HEK293 (cell line): ENCODE data around the gene PLCD3.

Source experiments
- CTCF ChIA-PET: fragments of 350-600 bp; formaldehyde crosslinking; extraction: SDS; loops from one replicate; lab custom pipeline; 2021; ENCODE audit warnings: antibody characterized with exemption; lab: Yijun Ruan, JAX
- POLR2A ChIA-PET: fragments of 300-600 bp; formaldehyde crosslinking; extraction: SDS; loops from one replicate; lab custom pipeline; 2020; ENCODE audit warnings: antibody characterized with exemption, inconsistent platforms; lab: Yijun Ruan, JAX
- H3K27ac ChIP-seq: fragments of 200-500 bp; sonication (Bioruptor generic); 2 replicates; pipeline ENCODE4 v1.5.1; 2014; ENCODE audit warnings: low read depth, low read length, control low read depth, inconsistent platforms; ENCODE audit errors: extremely low read depth
- H3K36me3 ChIP-seq, 2 experiments: fragments of 200-500 bp in 1 of 2; sonication (Bioruptor generic) in 1 of 2; 1 replicate in 1 of 2; 2 replicates in 1 of 2; pipeline ENCODE4 v1.5.1; 2014 to 2017; ENCODE audit warnings: inconsistent platforms in 2 of 2, low read length in 2 of 2; ENCODE audit not compliant: control insufficient read depth in 2 of 2, insufficient read depth in 1 of 2
- H3K4me1 ChIP-seq: fragments of 200-500 bp; sonication (Bioruptor generic); 2 replicates; pipeline ENCODE4 v1.5.1; 2014; ENCODE audit warnings: mild to moderate bottlenecking, low read length, inconsistent platforms; ENCODE audit not compliant: control insufficient read depth, insufficient read depth
- H3K4me3 ChIP-seq: 2 replicates; pipeline ENCODE4 v1.5.1; 2011; ENCODE audit warnings: low read depth, mild to moderate bottlenecking, control low read depth, low read length, moderate library complexity
- H3K9me3 ChIP-seq: fragments of 200-500 bp; sonication (Bioruptor generic); 2 replicates; pipeline ENCODE4 v1.5.1; 2014; ENCODE audit warnings: low read depth, low read length, inconsistent platforms; ENCODE audit not compliant: control insufficient read depth, insufficient read depth
- ATF2 ChIP-seq: fragments of 450-650 bp; formaldehyde crosslinking; IDR thresholded peaks from 2 replicates; pipeline ENCODE4 v1.5.1; 2016; ENCODE audit warnings: missing biosample characterization, missing genetic modification characterization, low read depth
- HIC1 ChIP-seq: fragments of 450-650 bp; formaldehyde crosslinking; IDR thresholded peaks from 2 replicates; pipeline ENCODE4 v1.5.1; 2016; ENCODE audit warnings: missing biosample characterization, missing genetic modification characterization
- KLF1 ChIP-seq: fragments of 450-650 bp; formaldehyde crosslinking; IDR thresholded peaks from 2 replicates; pipeline ENCODE4 v1.5.1; 2016; ENCODE audit warnings: missing biosample characterization, missing genetic modification characterization
- KLF17 ChIP-seq: fragments of 450-650 bp; formaldehyde crosslinking; IDR thresholded peaks from 2 replicates; pipeline ENCODE4 v1.5.1; 2016; ENCODE audit warnings: missing biosample characterization, missing genetic modification characterization
- PATZ1 ChIP-seq: fragments of 450-650 bp; formaldehyde crosslinking; IDR thresholded peaks from 2 replicates; pipeline ENCODE4 v1.5.1; 2016; ENCODE audit warnings: missing biosample characterization, missing genetic modification characterization
- SALL2 ChIP-seq: fragments of 450-650 bp; formaldehyde crosslinking; IDR thresholded peaks from 2 replicates; pipeline ENCODE4 v1.5.0; 2017; ENCODE audit warnings: missing biosample characterization, mild to moderate bottlenecking, missing genetic modification characterization, borderline replicate concordance
- SCRT2 ChIP-seq: fragments of 450-650 bp; formaldehyde crosslinking; IDR thresholded peaks from 2 replicates; pipeline ENCODE4 v1.5.1; 2016; ENCODE audit warnings: missing biosample characterization, missing genetic modification characterization
- TSHZ1 ChIP-seq: fragments of 450-650 bp; formaldehyde crosslinking; IDR thresholded peaks from 2 replicates; pipeline ENCODE4 v1.5.1; 2016; ENCODE audit warnings: missing biosample characterization, missing genetic modification characterization, borderline replicate concordance
- WT1 ChIP-seq: fragments of 450-650 bp; formaldehyde crosslinking; IDR thresholded peaks from 2 replicates; pipeline ENCODE4 v1.5.1; 2016; ENCODE audit warnings: missing biosample characterization, missing genetic modification characterization
- ZBTB21 ChIP-seq: fragments of 450-650 bp; formaldehyde crosslinking; IDR thresholded peaks from 2 replicates; pipeline ENCODE4 v1.5.1; 2017; ENCODE audit warnings: missing biosample characterization, missing genetic modification characterization
- ZFHX2 ChIP-seq: fragments of 450-650 bp; formaldehyde crosslinking; conservative IDR thresholded peaks from 2 replicates; pipeline ENCODE4 v1.5.1; 2016; ENCODE audit warnings: missing biosample characterization, missing genetic modification characterization
- ZNF2 ChIP-seq: fragments of 450-650 bp; formaldehyde crosslinking; IDR thresholded peaks from 2 replicates; pipeline ENCODE4 v1.5.1; 2016; ENCODE audit warnings: missing biosample characterization, missing genetic modification characterization
- ZNF366 ChIP-seq: fragments of 450-650 bp; formaldehyde crosslinking; conservative IDR thresholded peaks from 2 replicates; pipeline ENCODE4 v1.5.1; 2016; ENCODE audit warnings: missing biosample characterization, missing genetic modification characterization
- ZNF394 ChIP-seq: fragments of 450-650 bp; formaldehyde crosslinking; IDR thresholded peaks from 2 replicates; pipeline ENCODE4 v1.5.1; 2016; ENCODE audit warnings: missing biosample characterization, missing genetic modification characterization, mild to moderate bottlenecking, moderate library complexity, borderline replicate concordance
- ZNF473 ChIP-seq: fragments of 450-650 bp; formaldehyde crosslinking; IDR thresholded peaks from 2 replicates; pipeline ENCODE4 v1.5.1; 2017; ENCODE audit warnings: missing biosample characterization, missing genetic modification characterization
- ZNF510 ChIP-seq: fragments of 450-650 bp; formaldehyde crosslinking; IDR thresholded peaks from 2 replicates; pipeline ENCODE4 v1.5.1; 2018; ENCODE audit warnings: mild to moderate bottlenecking, missing genetic modification characterization, missing biosample characterization; ENCODE audit not compliant: insufficient replicate concordance
- ZNF600 ChIP-seq: fragments of 450-650 bp; formaldehyde crosslinking; IDR thresholded peaks from 2 replicates; pipeline ENCODE4 v1.5.1; 2016; ENCODE audit warnings: missing biosample characterization, missing genetic modification characterization
- ZNF792 ChIP-seq: fragments of 450-650 bp; formaldehyde crosslinking; IDR thresholded peaks from 2 replicates; pipeline ENCODE4 v1.5.1; 2016; ENCODE audit warnings: missing biosample characterization, missing genetic modification characterization
- ZSCAN18 ChIP-seq: fragments of 450-650 bp; formaldehyde crosslinking; IDR thresholded peaks from 2 replicates; pipeline ENCODE4 v1.5.1; 2016; ENCODE audit warnings: missing biosample characterization, missing genetic modification characterization

PLCD3 gene

GRCh38 chr17:45131616-45132319 is 547 bp downstream of the PLCD3 start (continued):
- TF ChIP-seq ZFHX2 (tag by site-specific recombination) (no peak), ZNF2 (tag by site-specific recombination) (0 out of 2 replicates have a peak, but pooled peaks have one; percentile 77), ZNF394 (tag by site-specific recombination) (peak; percentile 53; the same call in 1 of the 2 replicates), ZBTB21 (tag by site-specific recombination) (no peak), WT1 (tag by site-specific recombination) (peak; percentile 41; the same call in 1 of the 2 replicates), SALL2 (tag by site-specific recombination) (no peak)

- H3K27ac ChIP-seq = no peak overlapping the region
- no peaks in the 10 kb centered on the region for H3K9me3 ChIP-seq
- ChIA-PET CTCF (interaction anchor here (0.6 to 10.1 kb wide), 12 partner anchors 14 to 356 kb away, joined by 3 to 209 read pairs (median 6); partner anchors contain the start of gene HEXIM1), POLR2A (interaction anchor here (2.4 kb wide), 2 partner anchors 18 kb away, joined by 17 to 20 read pairs; partner anchors contain the start of gene HEXIM1)
- peak overlapping the region; percentile 70; the same call in 1 of the 2 replicates for H3K4me3 ChIP-seq
- 0 out of 3 replicates have a peak, but pooled peaks cover 0 to 4% of the 10 kb centered on the region in 2 experiments for H3K36me3 ChIP-seq
- peaks cover 3% of the 10 kb centered on the region for H3K4me1 ChIP-seq
- TF ChIP-seq SCRT2 (tag by site-specific recombination) (peak; percentile 6; the same call in 1 of the 2 replicates), ZNF473 (tag by site-specific recombination) (no peak), ATF2 (no peak), ZNF600 (peak; percentile 24; the same call in 1 of the 2 replicates), ZNF366 (tag by site-specific recombination) (0 out of 2 replicates have a peak, but pooled peaks have one; percentile 21), PATZ1 (tag by site-specific recombination) (peak; percentile 28; the same call in 1 of the 2 replicates), KLF1 (peak; percentile 47), KLF17 (tag by site-specific recombination) (0 out of 2 replicates have a peak, but pooled peaks have one; percentile 14), ZSCAN18 (tag by site-specific recombination) (no peak), ZNF792 (peak; percentile 79), HIC1 (tag by site-specific recombination) (peak; percentile 34; the same call in 1 of the 2 replicates), TSHZ1 (tag by site-specific recombination) (0 out of 2 replicates have a peak, but pooled peaks have one; percentile 49), ZNF510 (tag by site-specific recombination) (no peak)
Observed at GRCh38 chr17:45130681-45131615, 1.4 kb downstream of the PLCD3 start.
